ENCODE measurements around the gene MCUB.

MCUB gene

DNA sequence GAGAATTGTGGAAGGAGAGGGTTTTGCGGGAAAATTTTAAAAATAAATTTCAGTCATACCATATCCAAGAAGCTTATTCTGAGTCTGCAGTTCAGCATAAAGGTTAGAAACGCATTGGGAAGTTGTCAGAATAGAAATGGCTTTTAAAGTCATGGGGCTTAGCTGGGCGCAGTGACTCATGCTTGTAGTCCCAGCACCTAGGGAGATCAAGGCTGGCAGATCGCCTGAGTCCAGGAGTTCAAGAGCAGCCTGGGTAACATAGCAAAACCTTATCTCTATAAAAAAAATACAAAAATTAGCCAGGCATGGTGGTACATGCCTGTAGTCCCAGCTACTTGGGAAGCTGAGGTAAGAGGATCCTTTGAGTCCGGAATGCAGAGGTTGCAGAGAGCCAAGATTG lies 173.7 kb downstream of the MCUB start:
- no peak for DNase-seq

DNA sequence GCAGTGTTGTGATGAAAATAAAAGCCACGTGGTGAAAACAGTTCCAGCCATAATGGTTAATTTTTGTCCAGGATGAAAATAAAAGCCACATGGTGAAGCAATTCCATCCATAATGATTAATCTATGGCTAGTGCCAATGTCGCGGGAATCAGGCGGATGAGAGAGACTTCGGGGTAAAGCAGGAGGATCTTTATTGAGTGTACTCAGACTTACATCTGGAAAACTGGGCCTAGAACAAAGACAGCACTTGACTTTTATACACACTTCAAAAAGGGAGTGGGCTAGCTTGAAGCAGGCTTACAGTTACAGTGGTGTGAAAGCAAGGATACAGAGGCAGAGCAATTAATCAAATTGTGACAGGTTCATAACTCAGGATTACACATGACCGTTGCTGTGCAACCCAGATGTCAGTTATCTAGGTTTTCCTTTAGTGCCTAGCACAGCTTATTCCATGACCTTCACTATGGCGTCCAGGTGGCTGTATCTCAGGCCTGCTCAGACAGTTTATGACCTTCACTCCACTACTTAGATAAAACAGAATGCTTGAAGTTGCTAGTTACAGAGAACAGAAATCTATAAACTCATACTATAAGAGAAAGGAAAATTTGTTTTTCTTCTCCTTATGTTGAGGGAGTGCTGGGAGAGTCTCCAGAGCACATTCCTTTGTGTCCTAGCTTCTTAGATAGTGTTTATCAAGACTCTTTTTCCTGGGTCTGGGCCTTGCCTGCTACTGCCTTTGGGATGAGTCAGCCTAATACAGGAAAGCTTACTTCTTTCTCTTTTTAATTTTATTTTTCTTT lies 175.7 kb downstream of the MCUB start:
- DNase-seq: no peak

All from NCI-H69 (cell line).